Astrocyte of the cerebellum (primary cell): ENCODE data around the gene RAB3GAP2.
A peak's percentile ranks its signal among the peaks of the same experiment; 100 is the strongest.

Experiments
- DNase-seq: peaks from one replicate; pipeline ENCODE4 v3.0.0-alpha.2; 2011; ENCODE audit warnings: low read depth
- H3K4me3 ChIP-seq: 2 replicates; pipeline ENCODE4 v1.5.1; 2011; ENCODE audit warnings: mild to moderate bottlenecking, low read depth, low read length, moderate library complexity
- in situ Hi-C: cut with HindIII; loops from 2 replicates; pipeline ENCODE4 v1.10.0; 2017; ENCODE audit warnings: low sequenced_read_pairs
- TF ChIP-seq, protein P1 (sequence below): IDR thresholded peaks from 2 replicates; pipeline ENCODE4 v1.5.1; 2012; ENCODE audit warnings: low read length, low read depth, moderate library complexity, mild to moderate bottlenecking; ENCODE audit errors: missing control alignments

Gene RAB3GAP2

GRCh38 chr1:220156620-220157146 is 115.6 kb downstream of the RAB3GAP2 start:
- no peak for DNase-seq
- TF ChIP-seq, protein P1, sequence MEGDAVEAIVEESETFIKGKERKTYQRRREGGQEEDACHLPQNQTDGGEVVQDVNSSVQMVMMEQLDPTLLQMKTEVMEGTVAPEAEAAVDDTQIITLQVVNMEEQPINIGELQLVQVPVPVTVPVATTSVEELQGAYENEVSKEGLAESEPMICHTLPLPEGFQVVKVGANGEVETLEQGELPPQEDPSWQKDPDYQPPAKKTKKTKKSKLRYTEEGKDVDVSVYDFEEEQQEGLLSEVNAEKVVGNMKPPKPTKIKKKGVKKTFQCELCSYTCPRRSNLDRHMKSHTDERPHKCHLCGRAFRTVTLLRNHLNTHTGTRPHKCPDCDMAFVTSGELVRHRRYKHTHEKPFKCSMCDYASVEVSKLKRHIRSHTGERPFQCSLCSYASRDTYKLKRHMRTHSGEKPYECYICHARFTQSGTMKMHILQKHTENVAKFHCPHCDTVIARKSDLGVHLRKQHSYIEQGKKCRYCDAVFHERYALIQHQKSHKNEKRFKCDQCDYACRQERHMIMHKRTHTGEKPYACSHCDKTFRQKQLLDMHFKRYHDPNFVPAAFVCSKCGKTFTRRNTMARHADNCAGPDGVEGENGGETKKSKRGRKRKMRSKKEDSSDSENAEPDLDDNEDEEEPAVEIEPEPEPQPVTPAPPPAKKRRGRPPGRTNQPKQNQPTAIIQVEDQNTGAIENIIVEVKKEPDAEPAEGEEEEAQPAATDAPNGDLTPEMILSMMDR = no peak
- in situ Hi-C loops = no loop called here
- H3K4me3 ChIP-seq = no peak overlapping the region

GRCh38 chr1:220153147-220153546 is 119.1 kb downstream of the RAB3GAP2 start:
- no peak for DNase-seq
- H3K4me3 ChIP-seq = no peak overlapping the region
- in situ Hi-C loops = no loop called here
- TF ChIP-seq, protein P1 = no peak

GRCh38 chr1:220151454-220151853 is 120.8 kb downstream of the RAB3GAP2 start:
- peak; percentile 9 for DNase-seq
- no peak overlapping the region for H3K4me3 ChIP-seq
- TF ChIP-seq, protein P1 = no peak
- in situ Hi-C loops = no loop called here

DNA sequence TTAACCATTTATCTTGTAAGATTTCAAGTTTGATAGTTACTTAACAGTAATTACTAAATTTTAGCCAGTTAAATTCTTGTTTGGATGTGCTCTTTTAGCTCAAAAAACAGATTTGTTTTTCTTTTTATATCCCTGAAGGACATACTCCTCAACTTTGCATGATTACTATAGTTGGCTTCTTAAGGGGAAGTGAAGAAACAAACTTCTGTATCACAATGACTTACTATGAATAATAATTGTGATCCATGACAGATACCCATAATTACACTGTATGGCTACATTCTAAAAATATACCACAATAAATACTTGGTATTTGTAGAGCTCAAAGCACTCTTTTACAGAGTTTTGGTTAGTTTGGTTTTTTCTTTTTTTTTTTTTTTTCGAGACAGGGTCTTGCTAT is 122.5 kb downstream of the RAB3GAP2 start:
- no peak overlapping the region for H3K4me3 ChIP-seq
- in situ Hi-C loops = no loop called here
- no peak for DNase-seq
- TF ChIP-seq, protein P1 = no peak

DNA sequence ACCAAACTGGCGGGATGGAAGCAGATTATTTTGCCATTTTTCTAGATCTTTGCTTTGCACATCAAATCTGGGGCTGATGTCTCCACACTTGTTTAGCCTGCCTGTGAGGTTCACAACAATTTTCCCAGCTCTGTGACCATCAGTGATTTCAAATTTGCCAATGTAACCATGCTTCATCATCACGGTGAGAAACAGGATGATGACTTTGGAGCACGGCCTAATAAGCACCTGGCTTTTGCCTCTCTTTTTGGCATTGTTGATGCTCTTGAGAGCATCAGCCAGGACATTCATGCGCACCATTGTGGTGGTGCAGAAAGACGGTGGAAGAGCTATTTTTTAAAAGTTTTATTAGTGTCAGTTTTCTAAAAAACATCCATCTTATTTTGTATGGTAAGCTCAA is 128.2 kb downstream of the RAB3GAP2 start:
- H3K4me3 ChIP-seq = no peak overlapping the region
- DNase-seq = no peak
- in situ Hi-C loops = no loop called here
- TF ChIP-seq, protein P1 = no peak

- no peak for DNase-seq
- TF ChIP-seq, protein P1 = no peak
- in situ Hi-C loops = no loop called here
- no peak overlapping the region for H3K4me3 ChIP-seq
Observed at GRCh38 chr1:220139966-220140365, 132.3 kb downstream of the RAB3GAP2 start.
